HG02884 (cell line): ENCODE data around the gene NKX1-2.

ENCODE experiments used
- ATAC-seq: cut with Tn5 transposase; IDR thresholded peaks from one replicate; pipeline ENCODE4 v1.9.1; 2021; ENCODE audit warnings: mild to moderate bottlenecking, moderate library complexity; ENCODE audit not compliant: unreplicated experiment

The NKX1-2 gene

GRCh38 chr10:124450012-124450782, at the start of gene NKX1-2:
TSS of gene NKX1-2 (minus strand) at chr10:124450035. CDS start at chr10:124449943, 92 bp downstream.
- no peak for ATAC-seq

- no peak for ATAC-seq
Measured at GRCh38 chr10:124498056-124498455, 48.2 kb upstream of the NKX1-2 start.

GRCh38 chr10:124497196-124497881, 47.5 kb upstream of the NKX1-2 start:
- no peak for ATAC-seq

- ATAC-seq: no peak
Measured at GRCh38 chr10:124496620-124497019, 46.8 kb upstream of the NKX1-2 start.

- no peak for ATAC-seq
Measured at GRCh38 chr10:124496150-124496549, 46.3 kb upstream of the NKX1-2 start.

- ATAC-seq: no peak
Measured at GRCh38 chr10:124495725-124496124, 45.9 kb upstream of the NKX1-2 start.

- ATAC-seq: no peak
Measured at GRCh38 chr10:124495162-124495561, 45.3 kb upstream of the NKX1-2 start.

- no peak for ATAC-seq
Measured at GRCh38 chr10:124494046-124494807, 44.4 kb upstream of the NKX1-2 start.

GRCh38 chr10:124493214-124493882, 43.5 kb upstream of the NKX1-2 start:
- no peak for ATAC-seq

- ATAC-seq: no peak
Measured at GRCh38 chr10:124492266-124492665, 42.4 kb upstream of the NKX1-2 start.

- no peak for ATAC-seq
Measured at GRCh38 chr10:124491105-124491504, 41.3 kb upstream of the NKX1-2 start.

- no peak for ATAC-seq
Measured at GRCh38 chr10:124486635-124487034, 36.8 kb upstream of the NKX1-2 start.

- no peak for ATAC-seq
Measured at GRCh38 chr10:124484661-124485060, 34.8 kb upstream of the NKX1-2 start.

- ATAC-seq: no peak
Measured at GRCh38 chr10:124484031-124484430, 34.2 kb upstream of the NKX1-2 start.

GRCh38 chr10:124482876-124483275, 33.0 kb upstream of the NKX1-2 start:
- ATAC-seq: no peak

- ATAC-seq: no peak
Measured at GRCh38 chr10:124482236-124482800, 32.5 kb upstream of the NKX1-2 start.

- no peak for ATAC-seq
Measured at GRCh38 chr10:124481717-124482116, 31.9 kb upstream of the NKX1-2 start.

- no peak for ATAC-seq
Measured at GRCh38 chr10:124480860-124481259, 31.0 kb upstream of the NKX1-2 start.

- ATAC-seq: no peak
Measured at GRCh38 chr10:124478515-124478914, 28.7 kb upstream of the NKX1-2 start.

GRCh38 chr10:124477614-124478363, 28.0 kb upstream of the NKX1-2 start:
- no peak for ATAC-seq
